ENCODE results near the gene MRTFA.
"Not testable (repeated sequence)": the region's sequence is repeated elsewhere in the genome, so short reads cannot be mapped to it uniquely, and the experiment has no call there.

Gene MRTFA

GRCh38 chr22:40540265-40540664 is 96.3 kb downstream of the MRTFA start:
- no peak for DNase-seq (ENCODE audit: low read depth)
- no peak overlapping the region for H3K4me3 ChIP-seq (ENCODE audit: control insufficient read depth, low read depth, low read length)
- TF ChIP-seq CTCF (conservative IDR thresholded peaks at IDR 0.05; ENCODE audit: control insufficient read depth, insufficient read depth, low read depth, low read length), result no peak

GRCh38 chr22:40536149-40536548 is 100.4 kb downstream of the MRTFA start:
- not testable (repeated sequence) for DNase-seq (ENCODE audit: low read depth); H3K4me3 ChIP-seq (ENCODE audit: control insufficient read depth, low read depth, low read length)

GRCh38 chr22:40535642-40536041 is 100.9 kb downstream of the MRTFA start:
- TF ChIP-seq CTCF (conservative IDR thresholded peaks at IDR 0.05; ENCODE audit: control insufficient read depth, insufficient read depth, low read depth, low read length), result no peak
- DNase-seq (ENCODE audit: low read depth), result no peak

GRCh38 chr22:40535189-40535512 is 101.4 kb downstream of the MRTFA start:
- H3K4me3 ChIP-seq (ENCODE audit: control insufficient read depth, low read depth, low read length), result no peak overlapping the region
- no peak for DNase-seq (ENCODE audit: low read depth)
- peak; percentile 1 for TF ChIP-seq CTCF (conservative IDR thresholded peaks at IDR 0.05; ENCODE audit: control insufficient read depth, insufficient read depth, low read depth, low read length)

More at GRCh38 chr22:40535642-40536041, 100.9 kb downstream of the MRTFA start:
- H3K4me3 ChIP-seq (ENCODE audit: control insufficient read depth, low read depth, low read length), result no peak overlapping the region

- peak; percentile 89 for DNase-seq (ENCODE audit: low read depth)
- no peak overlapping the region for H3K4me3 ChIP-seq (ENCODE audit: control insufficient read depth, low read depth, low read length)
- TF ChIP-seq CTCF (conservative IDR thresholded peaks at IDR 0.05; ENCODE audit: control insufficient read depth, insufficient read depth, low read depth, low read length), result no peak
Observed at GRCh38 chr22:40534379-40535188, 101.9 kb downstream of the MRTFA start.

GRCh38 chr22:40533712-40534378 is 102.7 kb downstream of the MRTFA start:
- no peak for TF ChIP-seq CTCF (conservative IDR thresholded peaks at IDR 0.05; ENCODE audit: control insufficient read depth, insufficient read depth, low read depth, low read length)
- peak; percentile 85 for DNase-seq (ENCODE audit: low read depth)
- H3K4me3 ChIP-seq (ENCODE audit: control insufficient read depth, low read depth, low read length), result peak overlapping the region; percentile 16
